Measurements from ENCODE around the gene DHRS4.
A peak's percentile ranks its signal among the peaks of the same experiment; 100 is the strongest.

The DHRS4 gene

GRCh38 chr14:23925523-23926075 is 28.0 kb upstream of the DHRS4 start:
- Histone ChIP-seq H3K9ac (ENCODE audit: insufficient read length, low read depth) (no peak overlapping the region), H3K36me3 (ENCODE audit: insufficient read depth, insufficient read length, low read length) (no peaks in the 10 kb centered on the region), H3K9me3 (ENCODE audit: insufficient read depth, low read length) (no peaks in the 10 kb centered on the region), H3K4me3 (ENCODE audit: insufficient read length, low read depth) (no peak overlapping the region), H3K4me1 (ENCODE audit: insufficient read depth, insufficient read length) (no peaks in the 10 kb centered on the region), H3K27me3 (ENCODE audit: insufficient read depth, insufficient read length) (no peaks in the 10 kb centered on the region)
- DNase-seq (ENCODE audit: low read depth, low spot score), result no peak
- TF ChIP-seq ZNF274 (IDR thresholded peaks at IDR 0.05; ENCODE audit: low read depth, low read length), result no peak
- no peak for TF ChIP-seq YY1 (IDR thresholded peaks at IDR 0.05; ENCODE audit: insufficient read depth, insufficient read length)
- no peak for TF ChIP-seq SUZ12 (IDR thresholded peaks at IDR 0.05; ENCODE audit: extremely low read depth, insufficient read depth, insufficient read length)

GRCh38 chr14:23926543-23926942 is 27.0 kb upstream of the DHRS4 start:
- H3K4me3 ChIP-seq (ENCODE audit: insufficient read length, low read depth), result no peak overlapping the region
- H3K9ac ChIP-seq (ENCODE audit: insufficient read length, low read depth), result no peak overlapping the region
- H3K4me1 ChIP-seq (ENCODE audit: insufficient read depth, insufficient read length), result no peaks in the 10 kb centered on the region
- H3K9me3 ChIP-seq (ENCODE audit: insufficient read depth, low read length), result no peaks in the 10 kb centered on the region
- H3K27me3 ChIP-seq (ENCODE audit: insufficient read depth, insufficient read length), result no peaks in the 10 kb centered on the region
- no peaks in the 10 kb centered on the region for H3K36me3 ChIP-seq (ENCODE audit: insufficient read depth, insufficient read length, low read length)
- no peak for TF ChIP-seq YY1 (IDR thresholded peaks at IDR 0.05; ENCODE audit: insufficient read depth, insufficient read length)
- no peak for TF ChIP-seq ZNF274 (IDR thresholded peaks at IDR 0.05; ENCODE audit: low read depth, low read length)
- no peak for TF ChIP-seq SUZ12 (IDR thresholded peaks at IDR 0.05; ENCODE audit: extremely low read depth, insufficient read depth, insufficient read length)
- no peak for DNase-seq (ENCODE audit: low read depth, low spot score)

- no peak overlapping the region for H3K9ac ChIP-seq (ENCODE audit: insufficient read length, low read depth)
- no peaks in the 10 kb centered on the region for H3K9me3 ChIP-seq (ENCODE audit: insufficient read depth, low read length)
- H3K4me1 ChIP-seq (ENCODE audit: insufficient read depth, insufficient read length), result no peaks in the 10 kb centered on the region
- no peak for DNase-seq (ENCODE audit: low read depth, low spot score)
- no peak overlapping the region for H3K4me3 ChIP-seq (ENCODE audit: insufficient read length, low read depth)
- H3K36me3 ChIP-seq (ENCODE audit: insufficient read depth, insufficient read length, low read length), result no peaks in the 10 kb centered on the region
- no peak for TF ChIP-seq SUZ12 (IDR thresholded peaks at IDR 0.05; ENCODE audit: extremely low read depth, insufficient read depth, insufficient read length)
- no peak for TF ChIP-seq ZNF274 (IDR thresholded peaks at IDR 0.05; ENCODE audit: low read depth, low read length)
- no peak for TF ChIP-seq YY1 (IDR thresholded peaks at IDR 0.05; ENCODE audit: insufficient read depth, insufficient read length)
- H3K27me3 ChIP-seq (ENCODE audit: insufficient read depth, insufficient read length), result no peaks in the 10 kb centered on the region
These were observed 24.4 kb upstream of the DHRS4 start for GRCh38 chr14:23929136-23929535.

- H3K9ac ChIP-seq (ENCODE audit: insufficient read length, low read depth), result no peak overlapping the region
- H3K4me3 ChIP-seq (ENCODE audit: insufficient read length, low read depth), result no peak overlapping the region
- TF ChIP-seq YY1 (IDR thresholded peaks at IDR 0.05; ENCODE audit: insufficient read depth, insufficient read length), result no peak
- no peak for TF ChIP-seq SUZ12 (IDR thresholded peaks at IDR 0.05; ENCODE audit: extremely low read depth, insufficient read depth, insufficient read length)
- no peak for TF ChIP-seq ZNF274 (IDR thresholded peaks at IDR 0.05; ENCODE audit: low read depth, low read length)
- no peaks in the 10 kb centered on the region for H3K9me3 ChIP-seq (ENCODE audit: insufficient read depth, low read length)
- no peaks in the 10 kb centered on the region for H3K27me3 ChIP-seq (ENCODE audit: insufficient read depth, insufficient read length)
- no peaks in the 10 kb centered on the region for H3K36me3 ChIP-seq (ENCODE audit: insufficient read depth, insufficient read length, low read length)
- peak; percentile 59 for DNase-seq (ENCODE audit: low read depth, low spot score)
- H3K4me1 ChIP-seq (ENCODE audit: insufficient read depth, insufficient read length), result no peaks in the 10 kb centered on the region
These were observed 23.7 kb upstream of the DHRS4 start for GRCh38 chr14:23929822-23930294.

- Histone ChIP-seq H3K4me3 (ENCODE audit: insufficient read length, low read depth) (no peak overlapping the region), H3K36me3 (ENCODE audit: insufficient read depth, insufficient read length, low read length) (no peaks in the 10 kb centered on the region), H3K27me3 (ENCODE audit: insufficient read depth, insufficient read length) (no peaks in the 10 kb centered on the region), H3K4me1 (ENCODE audit: insufficient read depth, insufficient read length) (no peaks in the 10 kb centered on the region), H3K9me3 (ENCODE audit: insufficient read depth, low read length) (no peaks in the 10 kb centered on the region), H3K9ac (ENCODE audit: insufficient read length, low read depth) (no peak overlapping the region)
- TF ChIP-seq SUZ12 (IDR thresholded peaks at IDR 0.05; ENCODE audit: extremely low read depth, insufficient read depth, insufficient read length) (no peak), YY1 (IDR thresholded peaks at IDR 0.05; ENCODE audit: insufficient read depth, insufficient read length) (no peak)
- DNase-seq (ENCODE audit: low read depth, low spot score), result no peak
These were observed 22.8 kb upstream of the DHRS4 start for GRCh38 chr14:23930742-23931141.

GRCh38 chr14:23931721-23932289 is 21.8 kb upstream of the DHRS4 start:
- TF ChIP-seq ZNF274 (IDR thresholded peaks at IDR 0.05; ENCODE audit: low read depth, low read length) (no peak), YY1 (IDR thresholded peaks at IDR 0.05; ENCODE audit: insufficient read depth, insufficient read length) (no peak), SUZ12 (IDR thresholded peaks at IDR 0.05; ENCODE audit: extremely low read depth, insufficient read depth, insufficient read length) (no peak)
- no peaks in the 10 kb centered on the region for H3K27me3 ChIP-seq (ENCODE audit: insufficient read depth, insufficient read length)

GRCh38 chr14:23932639-23933038 is 20.9 kb upstream of the DHRS4 start:
- DNase-seq (ENCODE audit: low read depth, low spot score), result no peak
- TF ChIP-seq YY1 (IDR thresholded peaks at IDR 0.05; ENCODE audit: insufficient read depth, insufficient read length) (no peak), SUZ12 (IDR thresholded peaks at IDR 0.05; ENCODE audit: extremely low read depth, insufficient read depth, insufficient read length) (no peak), ZNF274 (IDR thresholded peaks at IDR 0.05; ENCODE audit: low read depth, low read length) (no peak)
- Histone ChIP-seq H3K36me3 (ENCODE audit: insufficient read depth, insufficient read length, low read length) (no peaks in the 10 kb centered on the region), H3K9ac (ENCODE audit: insufficient read length, low read depth) (no peak overlapping the region), H3K4me1 (ENCODE audit: insufficient read depth, insufficient read length) (no peaks in the 10 kb centered on the region), H3K27me3 (ENCODE audit: insufficient read depth, insufficient read length) (no peaks in the 10 kb centered on the region), H3K9me3 (ENCODE audit: insufficient read depth, low read length) (no peaks in the 10 kb centered on the region), H3K4me3 (ENCODE audit: insufficient read length, low read depth) (no peak overlapping the region)

More at GRCh38 chr14:23931721-23932289, 21.8 kb upstream of the DHRS4 start:
- no peaks in the 10 kb centered on the region for H3K9me3 ChIP-seq (ENCODE audit: insufficient read depth, low read length)
- H3K36me3 ChIP-seq (ENCODE audit: insufficient read depth, insufficient read length, low read length), result no peaks in the 10 kb centered on the region
- no peak for DNase-seq (ENCODE audit: low read depth, low spot score)
- no peak overlapping the region for H3K9ac ChIP-seq (ENCODE audit: insufficient read length, low read depth)
- no peaks in the 10 kb centered on the region for H3K4me1 ChIP-seq (ENCODE audit: insufficient read depth, insufficient read length)
- no peak overlapping the region for H3K4me3 ChIP-seq (ENCODE audit: insufficient read length, low read depth)

All from NT2/D1 (cell line).